ENCODE measurements around the gene POLR3C.

DNA sequence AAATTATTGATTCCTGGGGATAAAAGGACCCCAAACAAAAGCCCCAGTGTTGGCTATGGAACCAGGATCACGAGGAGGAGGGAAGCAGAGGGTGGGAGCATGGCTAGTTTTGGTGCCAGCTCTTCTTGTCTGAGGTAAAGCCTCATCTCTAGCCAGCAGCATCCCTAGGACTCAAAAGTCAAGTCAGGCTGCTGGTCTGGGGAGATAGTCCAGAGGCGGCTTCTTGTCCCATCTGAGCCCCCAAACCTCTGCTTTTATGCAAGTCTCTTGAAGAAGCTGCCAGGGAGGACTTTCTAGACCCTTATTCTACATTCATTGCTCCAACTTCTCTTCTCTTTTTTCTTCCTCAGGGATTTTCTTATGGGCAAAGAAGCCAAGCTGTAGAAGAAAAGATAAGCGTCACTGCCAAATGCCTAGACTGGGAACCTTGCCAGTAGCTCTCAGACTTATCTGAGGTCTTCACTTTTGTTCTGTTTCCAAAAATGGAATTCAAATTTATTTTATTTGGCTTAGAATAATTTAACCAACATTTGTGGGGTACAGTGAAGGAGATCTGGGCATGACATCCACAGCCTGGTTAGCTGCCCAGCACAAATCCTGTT is 68.6 kb downstream of the POLR3C start:
- TF ChIP-seq, protein P1, sequence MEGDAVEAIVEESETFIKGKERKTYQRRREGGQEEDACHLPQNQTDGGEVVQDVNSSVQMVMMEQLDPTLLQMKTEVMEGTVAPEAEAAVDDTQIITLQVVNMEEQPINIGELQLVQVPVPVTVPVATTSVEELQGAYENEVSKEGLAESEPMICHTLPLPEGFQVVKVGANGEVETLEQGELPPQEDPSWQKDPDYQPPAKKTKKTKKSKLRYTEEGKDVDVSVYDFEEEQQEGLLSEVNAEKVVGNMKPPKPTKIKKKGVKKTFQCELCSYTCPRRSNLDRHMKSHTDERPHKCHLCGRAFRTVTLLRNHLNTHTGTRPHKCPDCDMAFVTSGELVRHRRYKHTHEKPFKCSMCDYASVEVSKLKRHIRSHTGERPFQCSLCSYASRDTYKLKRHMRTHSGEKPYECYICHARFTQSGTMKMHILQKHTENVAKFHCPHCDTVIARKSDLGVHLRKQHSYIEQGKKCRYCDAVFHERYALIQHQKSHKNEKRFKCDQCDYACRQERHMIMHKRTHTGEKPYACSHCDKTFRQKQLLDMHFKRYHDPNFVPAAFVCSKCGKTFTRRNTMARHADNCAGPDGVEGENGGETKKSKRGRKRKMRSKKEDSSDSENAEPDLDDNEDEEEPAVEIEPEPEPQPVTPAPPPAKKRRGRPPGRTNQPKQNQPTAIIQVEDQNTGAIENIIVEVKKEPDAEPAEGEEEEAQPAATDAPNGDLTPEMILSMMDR (IDR thresholded peaks at IDR 0.05) = no peak
- TF ChIP-seq POLR2A (IDR thresholded peaks at IDR 0.05) = no peak
